Measurements from ENCODE around the gene MYO1H. TPM values are rescaled to one million over a fixed set of nuclear protein-coding genes. Genes with fewer than 3 reads are reported as not detected.

MYO1H gene
- total and polyA plus RNA-seq, 2 experiments from 2014 or later, result not detected

- peaks cover 10% of the 10 kb centered on the region for H3K27me3 Mint-ChIP-seq (ENCODE audit: insufficient read depth, low read depth, poor library complexity)
- ATAC-seq, result no peak
- peaks cover 10% of the 10 kb centered on the region for H3K4me1 ChIP-seq (ENCODE audit: insufficient read depth)
- no peak for TF ChIP-seq CREB1 (CRISPR knock-in tag; IDR thresholded peaks at IDR 0.05; ENCODE audit: low read depth)
- TF ChIP-seq ZNF114 (CRISPR knock-in tag; IDR thresholded peaks at IDR 0.05), result no peak
- no peak for TF ChIP-seq POLR2AphosphoS5 (IDR thresholded peaks at IDR 0.05; ENCODE audit: low read depth)
- no peak for TF ChIP-seq NANOG (IDR thresholded peaks at IDR 0.05; ENCODE audit: borderline replicate concordance)
- no peak for TF ChIP-seq ZNF331 (CRISPR knock-in tag; IDR thresholded peaks at IDR 0.05; ENCODE audit: low read depth)
- no peak for TF ChIP-seq JUNB (IDR thresholded peaks at IDR 0.05; ENCODE audit: unreplicated experiment)
- TF ChIP-seq STAT1 (IDR thresholded peaks at IDR 0.05; ENCODE audit: unreplicated experiment), result no peak
- TF ChIP-seq ETS1 (IDR thresholded peaks at IDR 0.05), result no peak
- TF ChIP-seq EZH2phosphoT487 (IDR thresholded peaks at IDR 0.05; ENCODE audit: unreplicated experiment), result no peak
- TF ChIP-seq CTCF (conservative IDR thresholded peaks at IDR 0.05; ENCODE audit: low read depth in 2 of 2), result no peak
- no peak for TF ChIP-seq EZH2 (IDR thresholded peaks at IDR 0.05; ENCODE audit: low read depth, unreplicated experiment)
- TF ChIP-seq REST (IDR thresholded peaks at IDR 0.05; ENCODE audit: unreplicated experiment), result no peak
- TF ChIP-seq ZNF462 (CRISPR knock-in tag; IDR thresholded peaks at IDR 0.05), result no peak
- H3K4me1 Mint-ChIP-seq, result peaks cover 24% of the 10 kb centered on the region
- DNase-seq (ENCODE audit: low spot score), result no peak
- no peak overlapping the region for H3K4me3 Mint-ChIP-seq
- H3K9me3 Mint-ChIP-seq, result peaks cover 7% of the 10 kb centered on the region; the same call in 2 of the 3 replicates
- H3K27me3 ChIP-seq (ENCODE audit: insufficient read depth), result no peaks in the 10 kb centered on the region
- no peak overlapping the region for H3K27ac ChIP-seq (ENCODE audit: low read depth)
- no peak overlapping the region for H2AFZ ChIP-seq
- no peak overlapping the region for H3K4me2 ChIP-seq
- no peaks in the 10 kb centered on the region for H3K79me2 ChIP-seq (replicated peaks; ENCODE audit: insufficient read depth)
- no peaks in the 10 kb centered on the region for H3K36me3 Mint-ChIP-seq (ENCODE audit: low read depth)
- no peak overlapping the region for H3K4me3 ChIP-seq
- H4K20me1 ChIP-seq (replicated peaks; ENCODE audit: insufficient read depth), result no peaks in the 10 kb centered on the region; the same call in 1 of the 2 replicates
- no peaks in the 10 kb centered on the region for H3K9me2 ChIP-seq (ENCODE audit: insufficient read depth)
- H3K27ac Mint-ChIP-seq, result no peak overlapping the region
- no peaks in the 10 kb centered on the region for H3F3A ChIP-seq (replicated peaks; ENCODE audit: low read depth)
- no peaks in the 10 kb centered on the region for H3K36me3 ChIP-seq (ENCODE audit: insufficient read depth)
Measured at GRCh38 chr12:109430244-109430643, 82.5 kb downstream of the MYO1H start.

All from GM23338 (cell line).